Measurements from ENCODE around the gene PRKCH. TPM values are rescaled to one million over a fixed set of nuclear protein-coding genes. Genes with fewer than 3 reads are reported as not detected.

PRKCH gene
- total RNA-seq, 1 experiment from 2014 or later: 5.2 TPM

GRCh38 chr14:61505815-61506809, 184.7 kb downstream of the PRKCH start:
- Histone ChIP-seq H3K4ac (ENCODE audit: low read depth, low read length) (no peak overlapping the region), H3K9me3 (ENCODE audit: control insufficient read depth, low read depth, low read length) (no peaks in the 10 kb centered on the region), H3K23ac (ENCODE audit: insufficient read length, low read depth, low read length) (no peak overlapping the region), H2AK5ac (ENCODE audit: insufficient read length, low read length) (no peak overlapping the region), H3K79me1 (ENCODE audit: insufficient read depth, low read depth, low read length, poor library complexity, severe bottlenecking) (no peaks in the 10 kb centered on the region), H3K4me2 (ENCODE audit: insufficient read depth, insufficient read length, low read length) (no peak overlapping the region), H2BK20ac (ENCODE audit: low read depth, low read length, poor library complexity, severe bottlenecking) (no peak overlapping the region), H4K8ac (replicated peaks; ENCODE audit: insufficient read length, low read depth, low read length) (no peak overlapping the region), H2BK120ac (ENCODE audit: low read depth, low read length, poor library complexity, severe bottlenecking) (no peak overlapping the region), H3K23me2 (ENCODE audit: insufficient read length, low read depth, low read length, poor library complexity, severe bottlenecking) (no peaks in the 10 kb centered on the region), H3K9ac (ENCODE audit: extremely low read depth, insufficient read length, low read length) (no peak overlapping the region), H3K18ac (ENCODE audit: insufficient read length, low read depth, low read length) (peak overlapping the region; percentile 17), H3T11ph (ENCODE audit: low read length) (no peak overlapping the region), H4K91ac (ENCODE audit: insufficient read length, low read depth, low read length) (no peak overlapping the region), H3K27ac (ENCODE audit: insufficient read length, low read depth, low read length) (peak overlapping the region; percentile 25), H2BK12ac (ENCODE audit: insufficient read length, low read depth, low read length) (no peak overlapping the region), H3K27me3 (ENCODE audit: insufficient read depth, low read length) (no peaks in the 10 kb centered on the region), H2AFZ (ENCODE audit: low read length) (no peak overlapping the region), H2BK15ac (ENCODE audit: low read depth, low read length) (no peak overlapping the region), H2BK5ac (ENCODE audit: insufficient read length, low read length) (no peak overlapping the region), H3K14ac (ENCODE audit: insufficient read depth, low read length) (peak overlapping the region; percentile 55; the same call in 1 of the 2 replicates), H4K5ac (ENCODE audit: insufficient read length, low read depth, low read length) (no peak overlapping the region), H3K56ac (ENCODE audit: insufficient read length, low read depth, low read length) (no peak overlapping the region), H4K20me1 (ENCODE audit: control insufficient read depth, insufficient read depth, insufficient read length) (no peaks in the 10 kb centered on the region), H3K79me2 (ENCODE audit: insufficient read depth, low read length) (no peaks in the 10 kb centered on the region), H3K4me1 (ENCODE audit: insufficient read depth, low read length) (peaks cover 11% of the 10 kb centered on the region; the same call in 1 of the 2 replicates)
- DNase-seq: peak; percentile 44
- H3K4me3 Mint-ChIP-seq: no peak overlapping the region
- no CpG with 5 or more reads among the region's 9 CpGs for WGBS (ENCODE audit: extremely low coverage, insufficient read length, low lambda C conversion rate)
- H3K4me1 Mint-ChIP-seq: peaks cover 63 to 67% of the 10 kb centered on the region in 2 experiments
- H3K36me3 Mint-ChIP-seq (ENCODE audit: insufficient read depth in 1 of 3, low read depth in 3 of 3): peaks cover 0 to 4% (median 2%) of the 10 kb centered on the region in 3 experiments; a peak in 1 of 7 replicates
- H3K9me3 Mint-ChIP-seq: 0 out of 5 replicates have a peak, but pooled peaks cover 0 to 2% of the 10 kb centered on the region in 2 experiments
- H3K27ac Mint-ChIP-seq: peak overlapping the region in 1 of 3 experiments; percentile 72; a peak in 3 of 7 replicates
- no peaks in the 10 kb centered on the region for H3K27me3 Mint-ChIP-seq (ENCODE audit: low read depth)
- no peak for TF ChIP-seq CTCF (conservative IDR thresholded peaks at IDR 0.05)
